GM12892 (cell line): ENCODE measurements around the gene TAF8.

Experiments used
- POLR2A ChIP-seq: IDR thresholded peaks from 2 replicates; pipeline ENCODE4 v1.6.1; 2011; ENCODE audit warnings: low read depth, low read length, control low read depth
- TAF1 ChIP-seq: IDR thresholded peaks from 2 replicates; pipeline ENCODE4 v1.6.1; 2011; ENCODE audit warnings: low read depth, mild to moderate bottlenecking, control low read depth, low read length, borderline replicate concordance

- TF ChIP-seq POLR2A: no peak
- TF ChIP-seq TAF1: no peak
These were observed 45.6 kb downstream of the TAF8 start for GRCh38 chr6:42095776-42096541.
